ENCODE results near the gene GORAB. TPM values are rescaled to one million over a fixed set of nuclear protein-coding genes. Genes with fewer than 3 reads are reported as not detected.

Gene GORAB
- total RNA-seq, 1 donor from 2014 or later: 13.0 TPM

DNA sequence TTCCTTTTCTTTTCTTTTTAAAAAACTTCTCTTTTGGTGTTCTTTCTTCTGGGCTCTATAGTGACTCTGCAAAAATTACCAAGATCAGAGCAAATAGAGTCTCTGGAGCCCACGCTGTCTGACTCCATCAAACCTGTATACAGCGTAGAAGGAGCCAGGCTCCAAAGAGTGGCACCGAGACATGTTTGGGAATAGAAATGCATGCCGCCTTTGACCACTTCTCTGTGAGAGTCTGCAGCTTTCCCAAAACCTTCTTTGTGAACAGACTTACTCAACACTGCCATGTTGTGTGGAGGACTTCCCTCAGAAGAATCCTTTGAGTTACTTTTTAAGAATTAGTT is 55.3 kb downstream of the GORAB start:
- no peaks in the 10 kb centered on the region for H3K9me3 Mint-ChIP-seq
- no peak overlapping the region for H3K27ac Mint-ChIP-seq
- H3K4me3 Mint-ChIP-seq: no peak overlapping the region
- intact Hi-C loops (cut with micrococcal nuclease): no loop called here
- no peaks in the 10 kb centered on the region for H3K36me3 Mint-ChIP-seq (ENCODE audit: low read depth)
- H3K4me1 Mint-ChIP-seq: peaks cover 2% of the 10 kb centered on the region
- DNase-seq: no peak
- H3K27me3 Mint-ChIP-seq: peaks cover 26% of the 10 kb centered on the region

DNA sequence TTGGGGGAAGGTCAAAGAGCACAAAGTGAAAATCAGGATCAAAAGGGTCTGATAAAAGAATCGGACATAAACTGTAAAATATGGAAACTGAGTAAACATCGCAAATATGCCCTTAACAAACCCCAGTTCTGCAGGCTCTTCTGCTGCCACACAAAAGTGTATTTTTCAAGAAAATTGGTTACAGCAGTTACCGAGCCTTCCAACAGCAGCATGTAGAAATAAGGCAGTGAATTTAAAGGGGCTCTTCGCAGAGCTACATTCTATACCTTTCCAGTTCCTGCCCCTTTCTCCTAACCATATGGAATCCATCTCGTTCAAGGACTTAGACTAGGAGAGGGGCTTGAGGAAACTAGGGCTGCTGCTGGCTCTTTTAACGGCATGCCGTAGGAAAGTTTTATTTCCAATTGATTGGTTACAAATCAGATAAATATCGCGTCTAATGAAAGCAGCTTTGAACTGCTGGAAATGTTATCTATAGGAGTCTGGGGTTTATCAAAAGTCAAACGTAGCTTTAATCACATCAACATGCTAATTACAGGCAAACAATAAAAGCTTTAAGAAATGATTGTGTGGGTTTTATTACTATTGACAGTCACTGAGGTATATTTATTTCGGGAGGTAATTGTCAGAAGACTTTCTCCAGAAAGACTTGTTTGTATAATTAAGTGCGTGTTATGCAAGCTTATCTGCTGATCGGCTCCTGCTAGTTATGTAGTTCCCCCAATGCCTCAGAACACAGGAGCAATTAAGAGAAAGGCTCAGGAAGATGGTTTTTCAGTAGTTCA is 59.1 kb downstream of the GORAB start:
- Mint-ChIP-seq H3K4me3 (no peak overlapping the region), H3K27me3 (peaks cover 24% of the 10 kb centered on the region), H3K4me1 (peaks cover 2% of the 10 kb centered on the region), H3K9me3 (no peaks in the 10 kb centered on the region), H3K36me3 (ENCODE audit: low read depth) (no peaks in the 10 kb centered on the region), H3K27ac (no peak overlapping the region)
- no peak for DNase-seq
- intact Hi-C loops (cut with micrococcal nuclease): no loop called here

DNA sequence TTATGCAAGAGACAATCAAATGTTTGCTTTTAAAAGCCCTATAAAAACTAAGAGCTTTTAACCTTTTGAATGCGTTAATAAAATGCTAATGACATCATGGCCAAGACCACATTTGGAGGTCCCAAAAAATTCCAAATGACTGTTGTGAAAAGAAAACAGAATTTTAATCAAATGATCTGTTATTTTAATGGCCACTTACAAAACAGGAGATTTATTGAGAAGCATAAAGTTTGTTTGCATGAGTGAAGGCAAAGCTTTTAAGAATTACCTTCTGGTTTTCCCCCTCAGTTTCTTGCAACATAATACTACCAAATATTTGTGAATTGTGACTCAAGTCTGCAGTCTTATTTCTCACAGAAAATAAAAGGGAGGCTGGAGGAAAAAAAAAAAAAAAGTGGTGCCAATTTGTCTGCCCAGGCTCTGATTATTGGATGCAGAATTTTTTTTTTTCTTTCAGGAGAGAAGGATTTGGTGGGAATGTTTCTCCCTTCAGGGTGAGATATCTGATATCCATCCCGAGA is 60.7 kb downstream of the GORAB start:
- Mint-ChIP-seq H3K27me3 (peaks cover 24% of the 10 kb centered on the region), H3K4me1 (no peaks in the 10 kb centered on the region), H3K9me3 (peaks cover 3% of the 10 kb centered on the region), H3K27ac (no peak overlapping the region), H3K4me3 (no peak overlapping the region), H3K36me3 (ENCODE audit: low read depth) (no peaks in the 10 kb centered on the region)
- intact Hi-C loops (cut with micrococcal nuclease): no loop called here
- DNase-seq: no peak

DNA sequence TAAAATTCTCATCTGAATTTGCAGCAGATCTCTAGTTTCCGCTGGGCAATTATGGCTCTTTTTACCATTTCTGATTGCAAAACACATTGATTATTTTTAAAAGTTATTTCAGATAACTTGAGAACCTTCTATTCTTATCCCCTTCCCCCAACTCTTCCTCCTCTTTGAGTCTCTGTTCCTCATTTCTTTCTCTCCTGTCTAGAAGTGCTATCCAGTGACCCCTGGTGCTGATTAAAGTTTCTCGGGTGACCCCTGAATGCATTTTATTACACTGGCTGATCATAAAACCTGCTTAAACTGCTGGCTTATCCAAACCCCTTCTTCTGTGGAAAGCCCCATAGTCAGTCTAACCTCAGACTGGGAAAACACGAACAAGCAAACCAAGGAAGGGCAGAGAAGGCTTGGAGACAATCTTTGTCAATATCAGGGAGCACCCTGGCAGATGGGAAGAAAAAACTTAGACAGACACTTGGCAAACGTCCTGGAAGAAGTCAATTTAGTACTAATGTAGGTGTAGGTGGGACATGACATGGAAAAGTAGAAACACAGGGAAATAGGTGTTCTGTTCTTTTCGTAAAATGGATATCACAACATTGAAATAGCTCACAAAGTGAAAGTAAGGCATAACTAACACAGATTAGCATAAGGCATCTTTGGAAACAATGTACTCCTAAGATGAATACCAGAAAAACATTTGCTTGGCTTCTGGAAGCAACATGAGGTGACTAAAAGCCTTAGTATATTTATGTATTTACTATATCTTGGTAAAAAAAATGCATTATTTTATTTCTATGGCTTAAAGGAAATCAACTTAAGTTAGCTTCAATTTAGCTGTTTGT is 61.4 kb downstream of the GORAB start:
- no peak for DNase-seq
- H3K27ac Mint-ChIP-seq: no peak overlapping the region
- H3K9me3 Mint-ChIP-seq: peaks cover 4% of the 10 kb centered on the region
- H3K4me3 Mint-ChIP-seq: no peak overlapping the region
- H3K27me3 Mint-ChIP-seq: peaks cover 24% of the 10 kb centered on the region
- H3K36me3 Mint-ChIP-seq (ENCODE audit: low read depth): no peaks in the 10 kb centered on the region
- intact Hi-C loops (cut with micrococcal nuclease): no loop called here
- H3K4me1 Mint-ChIP-seq: no peaks in the 10 kb centered on the region

DNA sequence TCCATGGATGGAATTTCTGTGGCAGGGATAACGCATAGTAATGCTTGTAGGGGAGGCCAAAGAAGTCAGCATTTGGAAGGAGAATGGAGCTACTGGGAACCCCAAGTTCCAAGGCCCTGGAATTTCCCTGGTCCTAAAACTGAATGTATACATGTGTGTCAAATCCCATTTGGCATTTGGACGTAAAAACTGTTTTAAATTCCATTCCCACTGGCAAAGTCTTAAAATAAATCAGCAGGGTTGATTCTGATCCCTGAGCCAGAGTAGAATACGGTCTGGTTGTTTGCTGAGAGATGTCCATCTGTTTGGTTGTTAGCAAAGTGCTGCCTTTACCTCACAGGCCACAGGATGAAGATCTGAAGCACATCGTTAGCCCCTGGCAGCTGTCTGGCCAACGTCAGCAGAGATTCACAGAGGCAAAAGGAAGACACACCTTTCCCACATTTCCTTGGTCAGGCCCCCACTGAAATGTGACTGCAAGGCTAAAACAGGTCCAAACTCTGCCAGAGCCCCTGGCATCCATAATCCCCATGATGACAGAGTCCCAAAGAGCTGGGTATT is 62.2 kb downstream of the GORAB start:
- intact Hi-C loops (cut with micrococcal nuclease): no loop called here
- DNase-seq: no peak
- Mint-ChIP-seq H3K27me3 (peaks cover 24% of the 10 kb centered on the region), H3K36me3 (ENCODE audit: low read depth) (no peaks in the 10 kb centered on the region), H3K27ac (no peak overlapping the region), H3K4me1 (no peaks in the 10 kb centered on the region), H3K4me3 (no peak overlapping the region), H3K9me3 (peaks cover 4% of the 10 kb centered on the region)

DNA sequence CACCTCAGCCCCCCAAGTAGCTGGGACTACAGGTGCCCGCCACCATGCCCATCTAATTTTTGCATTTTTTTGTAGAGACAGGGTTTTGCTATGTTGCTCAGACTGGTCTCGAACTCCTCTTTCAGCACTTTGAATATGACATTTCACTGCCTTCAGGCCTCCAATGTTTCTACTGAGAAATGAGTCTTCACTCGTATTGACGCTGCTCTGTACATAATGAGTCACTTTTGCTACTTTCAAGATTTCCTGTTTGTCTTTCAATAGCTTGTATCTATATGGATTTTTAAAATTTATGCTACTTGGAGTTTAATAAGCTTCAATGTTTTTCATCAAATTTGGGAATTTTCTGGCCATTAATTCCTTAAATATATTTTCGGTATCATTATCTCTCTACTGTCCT is 64.7 kb downstream of the GORAB start:
- DNase-seq: no peak
- Mint-ChIP-seq H3K27ac (no peak overlapping the region), H3K36me3 (ENCODE audit: low read depth) (no peaks in the 10 kb centered on the region), H3K4me1 (no peaks in the 10 kb centered on the region), H3K9me3 (peaks cover 4% of the 10 kb centered on the region), H3K27me3 (peaks cover 5% of the 10 kb centered on the region), H3K4me3 (no peak overlapping the region)
- intact Hi-C loops (cut with micrococcal nuclease): no loop called here

DNA sequence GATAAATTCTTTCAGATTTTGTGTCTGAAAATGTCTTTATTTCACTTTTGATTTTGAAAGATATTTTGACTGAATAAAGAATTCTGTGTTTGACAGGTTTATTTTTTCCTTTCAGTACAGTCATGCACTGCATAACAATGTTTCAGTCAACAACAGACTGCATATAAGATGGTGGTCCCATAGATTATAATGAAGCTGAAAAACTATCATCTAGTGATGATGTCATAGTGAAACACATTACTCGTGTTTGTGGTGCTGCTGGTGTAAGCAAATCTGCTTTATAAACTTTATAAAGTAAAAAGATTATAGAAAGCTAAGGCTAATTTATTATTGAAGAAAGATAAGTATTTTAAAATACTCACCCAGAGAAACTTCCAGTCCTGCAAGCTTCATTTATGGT is 66.7 kb downstream of the GORAB start:
- H3K27ac Mint-ChIP-seq: no peak overlapping the region
- H3K27me3 Mint-ChIP-seq: no peaks in the 10 kb centered on the region
- H3K9me3 Mint-ChIP-seq: peaks cover 10% of the 10 kb centered on the region
- DNase-seq: no peak
- H3K4me3 Mint-ChIP-seq: no peak overlapping the region
- no peaks in the 10 kb centered on the region for H3K36me3 Mint-ChIP-seq (ENCODE audit: low read depth)
- intact Hi-C loops (cut with micrococcal nuclease): no loop called here
- H3K4me1 Mint-ChIP-seq: no peaks in the 10 kb centered on the region

DNA sequence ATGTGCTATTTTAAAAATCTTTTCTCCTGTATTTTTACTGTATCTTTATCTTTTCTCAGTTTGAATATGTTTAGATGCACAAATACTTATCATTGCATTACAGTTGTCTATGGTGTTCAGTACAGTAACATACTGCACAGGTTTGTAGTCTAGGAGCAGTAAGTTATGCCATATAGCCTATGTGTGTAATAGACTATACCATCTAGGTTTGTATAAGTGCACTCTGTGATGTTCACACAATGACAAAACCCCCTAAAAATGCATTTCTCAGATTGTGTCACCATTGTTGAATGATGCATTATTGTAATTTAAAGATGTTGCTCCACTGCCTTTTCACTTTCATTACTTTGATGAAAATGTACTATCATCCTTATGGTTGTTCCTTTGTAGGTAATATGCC is 67.1 kb downstream of the GORAB start:
- Mint-ChIP-seq H3K4me1 (no peaks in the 10 kb centered on the region), H3K27ac (no peak overlapping the region), H3K9me3 (peaks cover 10% of the 10 kb centered on the region), H3K36me3 (ENCODE audit: low read depth) (no peaks in the 10 kb centered on the region), H3K4me3 (no peak overlapping the region), H3K27me3 (no peaks in the 10 kb centered on the region)
- no peak for DNase-seq
- intact Hi-C loops (cut with micrococcal nuclease): no loop called here

DNA sequence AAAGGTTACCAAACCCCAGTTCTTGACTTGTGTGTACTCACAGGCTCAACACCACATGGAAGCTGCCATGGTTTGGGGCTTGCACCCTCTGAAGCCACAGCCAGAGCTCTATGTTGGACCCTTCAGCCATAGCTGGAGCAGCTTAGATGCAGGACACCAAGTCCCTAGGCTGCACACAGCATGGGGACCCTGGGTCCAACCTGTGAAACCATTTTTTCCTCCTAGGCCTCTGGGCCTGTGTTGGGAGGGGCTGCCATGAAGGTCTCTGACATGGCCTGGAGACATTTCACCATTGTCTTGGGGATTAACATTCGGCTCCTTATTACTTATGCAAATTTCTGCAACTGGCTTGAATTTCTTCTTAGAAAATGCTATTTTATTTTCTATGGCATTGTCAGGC is 69.9 kb downstream of the GORAB start:
- no peaks in the 10 kb centered on the region for H3K36me3 Mint-ChIP-seq (ENCODE audit: low read depth)

More for the DNA sequence above, 69.9 kb downstream of the GORAB start:
- DNase-seq: no peak
- H3K9me3 Mint-ChIP-seq: peaks cover 10% of the 10 kb centered on the region
- no peak overlapping the region for H3K27ac Mint-ChIP-seq
- no peaks in the 10 kb centered on the region for H3K27me3 Mint-ChIP-seq
- intact Hi-C loops (cut with micrococcal nuclease): no loop called here
- no peak overlapping the region for H3K4me3 Mint-ChIP-seq
- no peaks in the 10 kb centered on the region for H3K4me1 Mint-ChIP-seq

Other genes with a start within 250 kb of the GORAB start
- gene PRRX1, start 132.0 kb downstream of the GORAB start, total RNA-seq: not detected in 2 replicates

Measured in activated CD4-positive, alpha-beta T cell treated with anti-CD3 and anti-CD28 coated beads, Interleukin-2, amount 10 ng/mL, durations not matched to agents 24 days and 14 days (primary cell).